ENCODE data around the gene MAGEA11. TPM values are rescaled to one million over a fixed set of nuclear protein-coding genes. Genes with fewer than 3 reads are reported as not detected.

MAGEA11 gene
- total and polyA plus RNA-seq, 2 of the 4 experiments (the other 2 are of a cell fraction) = not detected

DNA sequence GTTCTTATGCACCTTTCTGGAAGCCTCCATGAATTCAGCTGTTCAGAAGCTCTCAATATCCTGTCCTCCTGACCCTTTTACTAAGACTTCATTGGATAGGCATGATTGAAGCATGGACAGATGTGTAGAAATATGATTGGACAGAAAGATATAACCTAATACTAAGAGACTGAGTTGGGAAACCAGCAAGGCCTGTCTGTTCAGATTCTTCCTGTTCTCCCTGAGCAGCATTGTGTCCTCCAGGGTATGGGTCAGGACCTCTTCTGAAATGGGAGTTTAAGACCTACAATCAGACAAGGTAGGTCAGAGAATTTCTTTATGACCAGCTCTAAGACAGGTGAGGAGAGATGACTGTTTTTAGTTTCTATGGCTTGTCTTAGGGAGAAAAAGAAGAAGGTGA is 23.9 kb upstream of the MAGEA11 start:
- no peak for TF ChIP-seq MAZ (IDR thresholded peaks at IDR 0.05; ENCODE audit: borderline replicate concordance, low read depth, low read length)
- TF ChIP-seq RCOR1 (IDR thresholded peaks at IDR 0.05; ENCODE audit: insufficient replicate concordance, low read length) = no peak
- TF ChIP-seq, protein P1, sequence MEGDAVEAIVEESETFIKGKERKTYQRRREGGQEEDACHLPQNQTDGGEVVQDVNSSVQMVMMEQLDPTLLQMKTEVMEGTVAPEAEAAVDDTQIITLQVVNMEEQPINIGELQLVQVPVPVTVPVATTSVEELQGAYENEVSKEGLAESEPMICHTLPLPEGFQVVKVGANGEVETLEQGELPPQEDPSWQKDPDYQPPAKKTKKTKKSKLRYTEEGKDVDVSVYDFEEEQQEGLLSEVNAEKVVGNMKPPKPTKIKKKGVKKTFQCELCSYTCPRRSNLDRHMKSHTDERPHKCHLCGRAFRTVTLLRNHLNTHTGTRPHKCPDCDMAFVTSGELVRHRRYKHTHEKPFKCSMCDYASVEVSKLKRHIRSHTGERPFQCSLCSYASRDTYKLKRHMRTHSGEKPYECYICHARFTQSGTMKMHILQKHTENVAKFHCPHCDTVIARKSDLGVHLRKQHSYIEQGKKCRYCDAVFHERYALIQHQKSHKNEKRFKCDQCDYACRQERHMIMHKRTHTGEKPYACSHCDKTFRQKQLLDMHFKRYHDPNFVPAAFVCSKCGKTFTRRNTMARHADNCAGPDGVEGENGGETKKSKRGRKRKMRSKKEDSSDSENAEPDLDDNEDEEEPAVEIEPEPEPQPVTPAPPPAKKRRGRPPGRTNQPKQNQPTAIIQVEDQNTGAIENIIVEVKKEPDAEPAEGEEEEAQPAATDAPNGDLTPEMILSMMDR (conservative IDR thresholded peaks at IDR 0.05; ENCODE audit: low read depth, low read length) = no peak
- TF ChIP-seq RAD21 (IDR thresholded peaks at IDR 0.05; ENCODE audit: low read length) = no peak
- TF ChIP-seq FOS (IDR thresholded peaks at IDR 0.05; ENCODE audit: low read depth, low read length) = no peak
- TF ChIP-seq POLR2A (IDR thresholded peaks at IDR 0.05; ENCODE audit: low read depth, low read length) = no peak
- no peak overlapping the region for H4K5ac ChIP-seq (ENCODE audit: low read depth, low read length)
- H3K18ac ChIP-seq (ENCODE audit: low read depth, low read length) = no peak overlapping the region
- no peaks in the 10 kb centered on the region for H3K36me3 ChIP-seq (ENCODE audit: control insufficient read depth, insufficient read depth, low read length)
- H4K20me1 ChIP-seq (ENCODE audit: insufficient read depth, low read length) = no peaks in the 10 kb centered on the region
- no peak overlapping the region for H3K9ac ChIP-seq (ENCODE audit: low read depth, low read length)
- H2BK5ac ChIP-seq (ENCODE audit: low read depth, low read length, poor library complexity, severe bottlenecking) = no peak overlapping the region
- no peak overlapping the region for H3K56ac ChIP-seq (ENCODE audit: extremely low read depth, insufficient read depth, low read length)
- H3K9me1 ChIP-seq (ENCODE audit: insufficient read depth, low read length) = no peaks in the 10 kb centered on the region
- H2BK120ac ChIP-seq (ENCODE audit: low read depth, low read length) = no peak overlapping the region
- no peak overlapping the region for H3K27ac ChIP-seq (ENCODE audit: insufficient read depth, low read length)
- ChIA-PET POLR2A (ENCODE audit: unreplicated experiment) (no interaction called here), CTCF (no interaction called here)
- H4K91ac ChIP-seq (ENCODE audit: insufficient read depth, low read depth, low read length) = no peak overlapping the region
- no peak overlapping the region for H3K4me3 ChIP-seq (ENCODE audit: insufficient read depth, low read depth, low read length)
- H2BK20ac ChIP-seq (ENCODE audit: low read depth, low read length) = no peak overlapping the region
- dilution Hi-C loops (cut with HindIII; ENCODE audit: low sequenced_read_pairs, unreplicated experiment) (no loop called here), in situ Hi-C loops (cut with MboI; ENCODE audit: low sequenced_read_pairs) (no loop called here), intact Hi-C loops (cut with micrococcal nuclease) (no loop called here)
- no peak overlapping the region for H3K14ac ChIP-seq (replicated peaks; ENCODE audit: low read depth, low read length)
- no peak overlapping the region for H3K23ac ChIP-seq (ENCODE audit: low read depth, low read length)
- H3K27me3 ChIP-seq (ENCODE audit: control insufficient read depth, insufficient read depth, low read length) = no peaks in the 10 kb centered on the region; the same call in none of the 2 replicates
- no peaks in the 10 kb centered on the region for H3K79me1 ChIP-seq (ENCODE audit: low read depth in 1 of 2, low read length in 2 of 2)
- no peak overlapping the region for H2BK15ac ChIP-seq (ENCODE audit: low read depth, low read length)
- BruUV-seq (replicated peaks) = no TSS peak
- no peaks in the 10 kb centered on the region for H3K4me1 ChIP-seq (ENCODE audit: control insufficient read depth, insufficient read depth, low read length)
- H2AFZ ChIP-seq (replicated peaks; ENCODE audit: low read length, poor library complexity) = no peak overlapping the region
- no peak overlapping the region for H3K4ac ChIP-seq (ENCODE audit: low read depth, low read length)
- H3K9me3 ChIP-seq (ENCODE audit: control insufficient read depth, insufficient read depth, low read length) = no peaks in the 10 kb centered on the region
- no peak overlapping the region for H2AK5ac ChIP-seq (ENCODE audit: low read depth, low read length)
- no peak overlapping the region for H4K8ac ChIP-seq (ENCODE audit: low read depth in 2 of 2, low read length in 2 of 2)
- no peak overlapping the region for H2AK9ac ChIP-seq (replicated peaks; ENCODE audit: low read depth, low read length, poor library complexity)
- DNase-seq (no peak), ATAC-seq (ENCODE audit: low read depth) (no peak)
- H3K4me2 ChIP-seq (ENCODE audit: low read depth, low read length) = no peak overlapping the region
